C4-2B (cell line): ENCODE data around the gene CHN1.

ENCODE experiments used
- CTCF ChIP-seq: fragments of 450-650 bp; conservative IDR thresholded peaks from 2 replicates; pipeline ENCODE4 v1.5.1; 2017; ENCODE audit warnings: mild to moderate bottlenecking
- ZFX ChIP-seq: fragments of 450-650 bp; IDR thresholded peaks from 2 replicates; pipeline ENCODE4 v1.6.1; 2017

- TF ChIP-seq CTCF (no peak), ZFX (no peak)
Measured at GRCh38 chr2:174856447-174856846, 148.7 kb downstream of the CHN1 start.
